ENCODE measurements around the gene CALR. TPM values are rescaled to one million over a fixed set of nuclear protein-coding genes. Genes with fewer than 3 reads are reported as not detected.

Gene CALR
- total and polyA plus RNA-seq, 4 donors, result 415 to 1,551 (median 801) TPM

- no peak for DNase-seq
- WGBS, 2 donors, result 77 to 86% methylated on average over 3 of the region's 3 CpGs
- peaks cover 0 to 9% (median 4%) of the 10 kb centered on the region in 5 donors for H3K4me1 ChIP-seq (ENCODE audit: control insufficient read depth in 5 of 5, insufficient read depth in 5 of 5, low read length in 5 of 5)
- no peak for TF ChIP-seq CTCF (IDR thresholded peaks at IDR 0.05; ENCODE audit: control extremely low read depth, extremely low read depth)
- H3K36me3 ChIP-seq (ENCODE audit: control insufficient read depth in 4 of 4, insufficient read depth in 4 of 4, low read length in 4 of 4), result no peaks in the 10 kb centered on the region
- no peaks in the 10 kb centered on the region for H3K27me3 ChIP-seq (ENCODE audit: control insufficient read depth in 3 of 3, insufficient read depth in 3 of 3, low read length in 2 of 3)
- H3K9me3 ChIP-seq (ENCODE audit: control insufficient read depth in 4 of 4, insufficient read depth in 3 of 4, low read length in 3 of 4), result no peaks in the 10 kb centered on the region
- H3K9ac ChIP-seq (ENCODE audit: insufficient read depth in 1 of 2, low read length in 2 of 2), result no peak overlapping the region
- H3K4me3 ChIP-seq, result no peak overlapping the region
- no peak for ATAC-seq (ENCODE audit: insufficient read depth, low FRiP score)
- no peak overlapping the region for H3K27ac ChIP-seq (ENCODE audit: low read depth in 1 of 2, low read length in 1 of 2)
Observed at GRCh38 chr19:12984143-12984627, 45.8 kb downstream of the CALR start.

- no peaks in the 10 kb centered on the region for H3K9me3 ChIP-seq (ENCODE audit: control insufficient read depth in 4 of 4, insufficient read depth in 3 of 4, low read length in 3 of 4)
- no peak overlapping the region for H3K4me3 ChIP-seq
- peaks cover 0 to 9% (median 4%) of the 10 kb centered on the region in 5 donors for H3K4me1 ChIP-seq (ENCODE audit: control insufficient read depth in 5 of 5, insufficient read depth in 5 of 5, low read length in 5 of 5)
- 39 to 42% methylated on average over 10 of the region's 10 CpGs for WGBS, 2 donors
- H3K36me3 ChIP-seq (ENCODE audit: control insufficient read depth in 4 of 4, insufficient read depth in 4 of 4, low read length in 4 of 4), result no peaks in the 10 kb centered on the region
- ATAC-seq (ENCODE audit: insufficient read depth, low FRiP score), result no peak
- no peaks in the 10 kb centered on the region for H3K27me3 ChIP-seq (ENCODE audit: control insufficient read depth in 3 of 3, insufficient read depth in 3 of 3, low read length in 2 of 3)
- DNase-seq, result no peak
- H3K9ac ChIP-seq (ENCODE audit: insufficient read depth in 1 of 2, low read length in 2 of 2), result no peak overlapping the region
- no peak overlapping the region for H3K27ac ChIP-seq (ENCODE audit: low read depth in 1 of 2, low read length in 1 of 2)
- no peak for TF ChIP-seq CTCF (IDR thresholded peaks at IDR 0.05; ENCODE audit: control extremely low read depth, extremely low read depth)
Observed at GRCh38 chr19:12984683-12985048, 46.3 kb downstream of the CALR start.

GRCh38 chr19:12985049-12985776 is 46.8 kb downstream of the CALR start:
- WGBS, 2 donors, result 63 to 82% methylated on average over 16 of the region's 16 CpGs
- no peak overlapping the region for H3K9ac ChIP-seq (ENCODE audit: insufficient read depth in 1 of 2, low read length in 2 of 2)
- TF ChIP-seq CTCF (IDR thresholded peaks at IDR 0.05; ENCODE audit: control extremely low read depth, extremely low read depth), result no peak
- H3K27me3 ChIP-seq (ENCODE audit: control insufficient read depth in 3 of 3, insufficient read depth in 3 of 3, low read length in 2 of 3), result no peaks in the 10 kb centered on the region
- no peaks in the 10 kb centered on the region for H3K9me3 ChIP-seq (ENCODE audit: control insufficient read depth in 4 of 4, insufficient read depth in 3 of 4, low read length in 3 of 4)
- no peaks in the 10 kb centered on the region for H3K36me3 ChIP-seq (ENCODE audit: control insufficient read depth in 4 of 4, insufficient read depth in 4 of 4, low read length in 4 of 4)
- no peak overlapping the region for H3K27ac ChIP-seq (ENCODE audit: low read depth in 1 of 2, low read length in 1 of 2)
- no peak overlapping the region for H3K4me3 ChIP-seq
- ATAC-seq (ENCODE audit: insufficient read depth, low FRiP score) (peak; percentile 37), DNase-seq (peak in 2 of 3 donors; percentile 43 to 50)
- H3K4me1 ChIP-seq (ENCODE audit: control insufficient read depth in 5 of 5, insufficient read depth in 5 of 5, low read length in 5 of 5), result peaks cover 0 to 9% (median 4%) of the 10 kb centered on the region in 5 donors

Data from lung (tissue), 12 donors.